WTC11 (cell line): ENCODE measurements around the gene CADM1.

Experiments
- CREM ChIP-seq: sonication (generic); formaldehyde crosslinking; IDR thresholded peaks from 2 replicates; pipeline ENCODE4 v1.8.1; 2022; ENCODE audit warnings: mild to moderate bottlenecking, missing genetic modification reagents, moderate library complexity
- ESRRA ChIP-seq: sonication (generic); formaldehyde crosslinking; IDR thresholded peaks from 2 replicates; pipeline ENCODE4 v1.8.1; 2022; ENCODE audit warnings: mild to moderate bottlenecking, missing genetic modification reagents, borderline replicate concordance
- ZNF232 ChIP-seq: sonication (generic); formaldehyde crosslinking; IDR thresholded peaks from 2 replicates; pipeline ENCODE4 v1.8.0; 2022; ENCODE audit warnings: mild to moderate bottlenecking, missing genetic modification reagents
- TF ChIP-seq, protein P1 (sequence below): fragments of 200-600 bp; IDR thresholded peaks from 2 replicates; pipeline ENCODE4 v1.8.0; 2022; ENCODE audit warnings: antibody characterized with exemption
- TF ChIP-seq, protein P2 (sequence below): sonication (generic); formaldehyde crosslinking; IDR thresholded peaks from 2 replicates; pipeline ENCODE4 v1.8.1; 2022; ENCODE audit warnings: missing genetic modification reagents, borderline replicate concordance
- TF ChIP-seq, protein P3 (sequence below): sonication (generic); formaldehyde crosslinking; IDR thresholded peaks from 2 replicates; pipeline ENCODE4 v1.8.0; 2022; ENCODE audit warnings: mild to moderate bottlenecking, missing genetic modification reagents
- TF ChIP-seq, protein P4 (sequence below): sonication (generic); formaldehyde crosslinking; IDR thresholded peaks from 2 replicates; pipeline ENCODE4 v1.8.0; 2022; ENCODE audit warnings: mild to moderate bottlenecking, missing genetic modification reagents

DNA sequence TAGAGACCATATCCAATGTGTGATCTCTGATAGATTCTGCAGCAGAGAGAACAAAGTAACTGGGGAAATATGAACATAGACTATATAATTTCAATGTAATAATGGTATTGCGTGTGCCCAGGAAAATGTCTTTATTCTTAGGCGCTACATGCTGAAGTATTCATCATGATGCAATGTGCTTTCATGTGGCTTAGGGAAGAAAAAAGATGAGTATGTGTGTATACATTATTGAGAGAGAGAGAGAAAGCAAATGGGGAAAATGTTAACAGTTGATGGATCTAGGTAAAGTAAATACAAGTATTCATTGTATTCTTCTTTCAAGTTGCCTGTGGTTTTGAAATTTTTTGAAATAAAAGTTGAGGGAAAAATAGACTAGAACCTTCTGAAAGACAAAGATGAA, 10.3 kb downstream of the CADM1 start:
- TF ChIP-seq, protein P1, sequence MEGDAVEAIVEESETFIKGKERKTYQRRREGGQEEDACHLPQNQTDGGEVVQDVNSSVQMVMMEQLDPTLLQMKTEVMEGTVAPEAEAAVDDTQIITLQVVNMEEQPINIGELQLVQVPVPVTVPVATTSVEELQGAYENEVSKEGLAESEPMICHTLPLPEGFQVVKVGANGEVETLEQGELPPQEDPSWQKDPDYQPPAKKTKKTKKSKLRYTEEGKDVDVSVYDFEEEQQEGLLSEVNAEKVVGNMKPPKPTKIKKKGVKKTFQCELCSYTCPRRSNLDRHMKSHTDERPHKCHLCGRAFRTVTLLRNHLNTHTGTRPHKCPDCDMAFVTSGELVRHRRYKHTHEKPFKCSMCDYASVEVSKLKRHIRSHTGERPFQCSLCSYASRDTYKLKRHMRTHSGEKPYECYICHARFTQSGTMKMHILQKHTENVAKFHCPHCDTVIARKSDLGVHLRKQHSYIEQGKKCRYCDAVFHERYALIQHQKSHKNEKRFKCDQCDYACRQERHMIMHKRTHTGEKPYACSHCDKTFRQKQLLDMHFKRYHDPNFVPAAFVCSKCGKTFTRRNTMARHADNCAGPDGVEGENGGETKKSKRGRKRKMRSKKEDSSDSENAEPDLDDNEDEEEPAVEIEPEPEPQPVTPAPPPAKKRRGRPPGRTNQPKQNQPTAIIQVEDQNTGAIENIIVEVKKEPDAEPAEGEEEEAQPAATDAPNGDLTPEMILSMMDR, result no peak
- TF ChIP-seq ZNF232 (CRISPR knock-in tag) (no peak), ESRRA (CRISPR knock-in tag) (no peak), CREM (CRISPR knock-in tag) (no peak)
- TF ChIP-seq, protein P2, sequence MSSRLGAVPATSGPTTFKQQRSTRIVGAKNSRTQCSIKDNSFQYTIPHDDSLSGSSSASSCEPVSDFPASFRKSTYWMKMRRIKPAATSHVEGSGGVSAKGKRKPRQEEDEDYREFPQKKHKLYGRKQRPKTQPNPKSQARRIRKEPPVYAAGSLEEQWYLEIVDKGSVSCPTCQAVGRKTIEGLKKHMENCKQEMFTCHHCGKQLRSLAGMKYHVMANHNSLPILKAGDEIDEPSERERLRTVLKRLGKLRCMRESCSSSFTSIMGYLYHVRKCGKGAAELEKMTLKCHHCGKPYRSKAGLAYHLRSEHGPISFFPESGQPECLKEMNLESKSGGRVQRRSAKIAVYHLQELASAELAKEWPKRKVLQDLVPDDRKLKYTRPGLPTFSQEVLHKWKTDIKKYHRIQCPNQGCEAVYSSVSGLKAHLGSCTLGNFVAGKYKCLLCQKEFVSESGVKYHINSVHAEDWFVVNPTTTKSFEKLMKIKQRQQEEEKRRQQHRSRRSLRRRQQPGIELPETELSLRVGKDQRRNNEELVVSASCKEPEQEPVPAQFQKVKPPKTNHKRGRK (CRISPR knock-in tag), result no peak
- TF ChIP-seq, protein P3, sequence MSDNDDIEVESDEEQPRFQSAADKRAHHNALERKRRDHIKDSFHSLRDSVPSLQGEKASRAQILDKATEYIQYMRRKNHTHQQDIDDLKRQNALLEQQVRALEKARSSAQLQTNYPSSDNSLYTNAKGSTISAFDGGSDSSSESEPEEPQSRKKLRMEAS (CRISPR knock-in tag), result no peak
- TF ChIP-seq, protein P4, sequence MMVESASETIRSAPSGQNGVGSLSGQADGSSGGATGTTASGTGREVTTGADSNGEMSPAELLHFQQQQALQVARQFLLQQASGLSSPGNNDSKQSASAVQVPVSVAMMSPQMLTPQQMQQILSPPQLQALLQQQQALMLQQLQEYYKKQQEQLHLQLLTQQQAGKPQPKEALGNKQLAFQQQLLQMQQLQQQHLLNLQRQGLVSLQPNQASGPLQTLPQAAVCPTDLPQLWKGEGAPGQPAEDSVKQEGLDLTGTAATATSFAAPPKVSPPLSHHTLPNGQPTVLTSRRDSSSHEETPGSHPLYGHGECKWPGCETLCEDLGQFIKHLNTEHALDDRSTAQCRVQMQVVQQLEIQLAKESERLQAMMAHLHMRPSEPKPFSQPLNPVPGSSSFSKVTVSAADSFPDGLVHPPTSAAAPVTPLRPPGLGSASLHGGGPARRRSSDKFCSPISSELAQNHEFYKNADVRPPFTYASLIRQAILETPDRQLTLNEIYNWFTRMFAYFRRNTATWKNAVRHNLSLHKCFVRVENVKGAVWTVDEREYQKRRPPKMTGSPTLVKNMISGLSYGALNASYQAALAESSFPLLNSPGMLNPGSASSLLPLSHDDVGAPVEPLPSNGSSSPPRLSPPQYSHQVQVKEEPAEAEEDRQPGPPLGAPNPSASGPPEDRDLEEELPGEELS (CRISPR knock-in tag), result no peak
